HCT116 (cell line): ENCODE measurements around the gene NDUFB10. TPM values are rescaled to one million over a fixed set of nuclear protein-coding genes. Genes with fewer than 3 reads are reported as not detected.

Experiments used
- ATAC-seq: fragments of 200-7000 bp; cut with Tn5 transposase; 2 replicates; pipeline ENCODE4 v1.9.1; 2020; ENCODE audit warnings: mild to moderate bottlenecking, moderate library complexity
- BruUV-seq: library from RNA; stranded (reverse); fragments of 400-500 nt; replicated peaks from 2 replicates; lab custom pipeline; 2021; lab: Mats Ljungman, UMichigan
- CTCF ChIA-PET: fragments of 300-600 bp; sonication (Branson Sonifier 250); formaldehyde crosslinking; loops from one replicate; lab custom pipeline; 2021; ENCODE audit warnings: antibody characterized with exemption; lab: Charles Lee
- POLR2A ChIA-PET: fragments of 300-600, 350-600 bp; sonication (Branson Sonifier 250); formaldehyde crosslinking; loops from one replicate; lab custom pipeline; 2021; ENCODE audit warnings: antibody characterized with exemption; lab: Charles Lee
- RAD21 ChIA-PET, 2 experiments: fragments of 300-600 bp; sonication (Branson Sonifier 250); formaldehyde crosslinking; loops; one replicate each; lab custom pipeline; 2023; ENCODE audit warnings: low total read pairs in 2 of 2; ENCODE audit not compliant: uncharacterized antibody in 2 of 2, unreplicated experiment in 2 of 2, low non-redundant PET in 1 of 2; lab: Charles Lee
- DNase-seq: peaks from one replicate; pipeline ENCODE4 v3.0.0-alpha.2; 2010; ENCODE audit warnings: low read depth, low spot score
- H2AFZ ChIP-seq: fragments of 200-600 bp; shearing (Covaris generic), sonication (generic); 2 replicates; pipeline ENCODE4 v1.6.1; 2017; ENCODE audit warnings: low read depth, mixed run types, mixed read lengths, antibody characterized with exemption, low read length; ENCODE audit not compliant: poor library complexity, severe bottlenecking
- H3K27ac ChIP-seq: 2 replicates; pipeline ENCODE4 v1.5.1; 2012; ENCODE audit warnings: low read depth, low read length
- H3K27me3 ChIP-seq: fragments of 200-600 bp; sonication (generic); 2 replicates; pipeline ENCODE4 v1.6.1; 2016; ENCODE audit warnings: mixed run types, low read length, mixed read lengths; ENCODE audit not compliant: insufficient read depth
- H3K36me3 ChIP-seq, 2 experiments: fragments of 200-500 bp in 1 of 2; fragments of 200-600 bp in 1 of 2; sonication (Bioruptor generic) in 1 of 2; sonication (generic) in 1 of 2; 2 replicates each; pipeline versions ENCODE4 v1.5.1 to v1.6.1; 2014 to 2016; ENCODE audit warnings: low read length in 2 of 2, inconsistent platforms in 1 of 2, mixed read lengths in 1 of 2, mixed run types in 1 of 2; ENCODE audit not compliant: insufficient read depth in 2 of 2, control insufficient read depth in 1 of 2
- H3K4me1 ChIP-seq, 2 experiments: fragments of 200-600 bp in 1 of 2; sonication (generic) in 1 of 2; 2 replicates each; pipeline versions ENCODE4 v1.5.1 to v1.6.1; 2012 to 2017; ENCODE audit warnings: low read length in 2 of 2, inconsistent platforms in 1 of 2, mild to moderate bottlenecking in 1 of 2, mixed read lengths in 1 of 2, mixed run types in 1 of 2, moderate library complexity in 1 of 2; ENCODE audit not compliant: insufficient read depth in 2 of 2, control insufficient read depth in 1 of 2
- H3K4me2 ChIP-seq: fragments of 200-600 bp; sonication (generic); 2 replicates; pipeline ENCODE4 v1.6.1; 2017; ENCODE audit warnings: mixed run types, low read length, mixed read lengths
- H3K4me3 ChIP-seq, 2 experiments: fragments of 200-600 bp in 1 of 2; sonication (generic) in 1 of 2; replicated peaks in 1 of 2; 2 replicates each; pipeline ENCODE4 v1.5.1; 2011 to 2016; ENCODE audit warnings: low read length in 2 of 2, control low read depth in 1 of 2, low read depth in 1 of 2, mild to moderate bottlenecking in 1 of 2, mixed read lengths in 1 of 2, mixed run types in 1 of 2
- H3K79me2 ChIP-seq: fragments of 200-600 bp; sonication (generic); 2 replicates; pipeline ENCODE4 v1.6.1; 2017; ENCODE audit warnings: mild to moderate bottlenecking, mixed run types, low read length, moderate library complexity, mixed read lengths; ENCODE audit not compliant: insufficient read depth
- H3K9ac ChIP-seq: fragments of 200-600 bp; sonication (generic); 2 replicates; pipeline ENCODE4 v1.6.1; 2016; ENCODE audit warnings: low read length, mixed read lengths
- H3K9me2 ChIP-seq: fragments of 200-600 bp; sonication (generic), shearing (Covaris generic); 2 replicates; pipeline ENCODE4 v1.6.1; 2017; ENCODE audit warnings: mixed run types, mild to moderate bottlenecking, moderate library complexity; ENCODE audit not compliant: insufficient read depth
- H3K9me3 ChIP-seq, 2 experiments: fragments of 200-500 bp in 1 of 2; fragments of 200-600 bp in 1 of 2; sonication (Bioruptor generic) in 1 of 2; sonication (generic) in 1 of 2; 2 replicates each; pipeline ENCODE4 v1.6.1; 2014 to 2017; ENCODE audit warnings: low read length in 2 of 2, mixed read lengths in 2 of 2, inconsistent platforms in 1 of 2, low read depth in 1 of 2, mild to moderate bottlenecking in 1 of 2, mixed run types in 1 of 2, moderate library complexity in 1 of 2; ENCODE audit not compliant: control insufficient read depth in 1 of 2, insufficient read depth in 1 of 2
- H4K20me1 ChIP-seq: fragments of 200-600 bp; sonication (generic), shearing (Covaris generic); 2 replicates; pipeline ENCODE4 v1.6.1; 2017; ENCODE audit warnings: mixed run types, mild to moderate bottlenecking, moderate library complexity; ENCODE audit not compliant: insufficient read depth
- CBX3 ChIP-seq: IDR thresholded peaks from 2 replicates; pipeline ENCODE4 v1.6.1; 2012; ENCODE audit warnings: low read depth
- EGR1 ChIP-seq: IDR thresholded peaks from 2 replicates; pipeline ENCODE4 v1.6.1; 2012; ENCODE audit warnings: low read depth
- ELF1 ChIP-seq: IDR thresholded peaks from 2 replicates; pipeline ENCODE4 v1.6.1; 2012; ENCODE audit warnings: low read depth, borderline replicate concordance
- EZH2 ChIP-seq: fragments of 200-600 bp; sonication (generic); IDR thresholded peaks from 2 replicates; pipeline ENCODE4 v1.6.1; 2017; ENCODE audit warnings: antibody characterized with exemption, mixed run types
- EZH2phosphoT487 ChIP-seq: fragments of 200-600 bp; IDR thresholded peaks from 2 replicates; pipeline ENCODE4 v1.6.1; 2018; ENCODE audit warnings: antibody characterized with exemption, borderline replicate concordance
- JUND ChIP-seq: IDR thresholded peaks from 2 replicates; pipeline ENCODE4 v1.6.1; 2012
- POLR2A ChIP-seq: IDR thresholded peaks from 2 replicates; pipeline ENCODE4 v1.7.0; 2011; ENCODE audit warnings: borderline replicate concordance; ENCODE audit not compliant: insufficient read depth, insufficient read length; ENCODE audit errors: extremely low read depth
- POLR2AphosphoS5 ChIP-seq: IDR thresholded peaks from 2 replicates; pipeline ENCODE4 v1.6.1; 2011; ENCODE audit warnings: mild to moderate bottlenecking, low read depth, low read length, moderate library complexity
- RAD21 ChIP-seq: IDR thresholded peaks from 2 replicates; pipeline ENCODE4 v1.6.1; 2012; ENCODE audit warnings: low read depth, mild to moderate bottlenecking
- SIN3A ChIP-seq: IDR thresholded peaks from 2 replicates; pipeline ENCODE4 v1.6.1; 2012; ENCODE audit warnings: low read depth
- SP1 ChIP-seq: IDR thresholded peaks from 2 replicates; pipeline ENCODE4 v1.6.1; 2012; ENCODE audit warnings: low read depth
- SRF ChIP-seq: IDR thresholded peaks from 2 replicates; pipeline ENCODE4 v1.6.1; 2012; ENCODE audit warnings: low read depth
- YY1 ChIP-seq: IDR thresholded peaks from 2 replicates; pipeline ENCODE4 v1.6.1; 2011; ENCODE audit warnings: low read length, low read depth, moderate library complexity, mild to moderate bottlenecking; ENCODE audit not compliant: insufficient replicate concordance; ENCODE audit errors: extremely low read depth
- ZFX ChIP-seq: fragments of 450-650 bp; IDR thresholded peaks from 2 replicates; pipeline ENCODE4 v1.6.1; 2017
- ZNF274 ChIP-seq: fragments of 200-500 bp; sonication (Bioruptor generic); IDR thresholded peaks from 2 replicates; pipeline ENCODE4 v1.6.1; 2014; ENCODE audit warnings: mild to moderate bottlenecking, low read depth, low read length, inconsistent platforms
- intact Hi-C: fragments of 100-400 bp; cut with micrococcal nuclease; formaldehyde crosslinking; loops from 2 replicates; pipeline ENCODE4 v1.10.0; 2022
- total RNA-seq: library from RNA; stranded (reverse); gene quantifications from one replicate; pipeline ENCODE4 v1.2.1, GENCODE V29; 2021; ENCODE audit not compliant: unreplicated experiment
- TF ChIP-seq, protein P1 (sequence below): IDR thresholded peaks from 2 replicates; pipeline ENCODE4 v1.6.1; 2012
- TF ChIP-seq, protein P2 (sequence below): IDR thresholded peaks from 2 replicates; pipeline ENCODE4 v1.6.1; 2012; ENCODE audit warnings: low read depth
- TF ChIP-seq, protein P3 (sequence below), 3 experiments: fragments of 200-600 bp in 1 of 3; sonication (generic) in 1 of 3; IDR thresholded peaks in 2 of 3; conservative IDR thresholded peaks in 1 of 3; 2 replicates each; pipeline ENCODE4 v1.5.1; 2012 to 2017; ENCODE audit warnings: low read depth in 2 of 3, low read length in 2 of 3, antibody characterized with exemption in 1 of 3, borderline replicate concordance in 1 of 3, control low read depth in 1 of 3, mild to moderate bottlenecking in 1 of 3, mixed read lengths in 1 of 3, mixed run types in 1 of 3, moderate library complexity in 1 of 3; ENCODE audit not compliant: insufficient read depth in 1 of 3

The NDUFB10 gene
- total RNA-seq, 1 experiment from 2014 or later, result 273 TPM

DNA sequence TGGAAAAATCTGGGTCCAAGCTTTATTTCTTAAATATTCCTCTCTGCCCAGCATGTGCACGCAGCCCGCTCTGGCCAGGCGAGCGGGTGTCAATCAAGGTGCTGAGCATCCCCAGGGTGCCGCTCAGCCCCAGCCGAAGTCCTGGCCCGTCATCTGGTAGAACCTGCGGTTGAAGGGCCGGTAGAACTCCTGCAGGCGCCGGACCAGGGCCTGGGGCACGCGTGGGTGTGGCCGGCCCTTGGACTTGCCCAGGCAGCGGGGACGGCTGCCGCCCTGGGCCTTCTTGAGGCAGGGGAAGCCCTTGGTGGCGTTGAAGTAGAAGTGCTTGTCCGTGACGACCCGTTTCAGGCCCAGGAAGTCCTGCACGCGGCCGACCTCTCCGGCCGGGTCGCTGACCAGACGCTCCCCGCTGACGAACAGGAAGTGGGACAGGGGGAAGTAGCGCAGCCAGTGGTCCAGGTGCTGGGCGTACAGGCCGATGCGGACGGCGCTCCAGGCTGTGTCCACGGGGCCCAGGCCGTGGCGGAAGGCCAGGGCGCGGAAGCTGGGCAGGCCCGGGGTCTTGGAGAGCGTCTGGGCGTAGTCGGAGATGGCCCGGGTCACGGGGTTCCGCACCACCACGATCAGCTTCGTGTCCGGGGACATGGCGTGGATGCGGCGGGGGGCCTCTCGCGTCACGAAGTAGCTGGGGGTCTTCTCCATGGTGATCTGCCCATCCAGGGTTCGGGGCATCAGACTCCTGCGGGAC lies 47.7 kb upstream of the NDUFB10 start (continued):
- no peak for TF ChIP-seq RAD21
- no peak for TF ChIP-seq ZFX
- TF ChIP-seq EGR1, result no peak
- TF ChIP-seq SIN3A, result no peak
- TF ChIP-seq, protein P1, sequence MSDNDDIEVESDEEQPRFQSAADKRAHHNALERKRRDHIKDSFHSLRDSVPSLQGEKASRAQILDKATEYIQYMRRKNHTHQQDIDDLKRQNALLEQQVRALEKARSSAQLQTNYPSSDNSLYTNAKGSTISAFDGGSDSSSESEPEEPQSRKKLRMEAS, result no peak
- TF ChIP-seq POLR2AphosphoS5, result no peak
- TF ChIP-seq SRF, result no peak

DNA sequence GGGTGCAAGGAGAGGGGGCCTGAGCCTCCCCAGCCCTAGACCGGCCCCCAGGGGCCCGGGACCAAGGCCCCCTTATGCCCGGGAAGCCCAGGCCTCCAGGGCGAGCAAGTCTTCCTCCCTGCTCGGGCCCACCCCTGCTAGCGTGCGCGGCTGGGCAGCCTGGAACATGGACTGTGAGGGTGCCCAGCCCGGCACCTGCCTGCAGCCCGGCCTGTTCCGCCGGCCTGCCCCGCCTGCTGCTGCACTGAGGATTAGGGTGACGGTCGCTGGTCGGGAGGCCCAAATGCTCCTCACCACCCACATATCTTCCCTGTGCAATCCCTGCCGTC lies 47.2 kb upstream of the NDUFB10 start:
- no peak overlapping the region for H3K4me2 ChIP-seq
- H3K4me1 ChIP-seq, result peaks cover 17 to 19% of the 10 kb centered on the region in 2 experiments
- DNase-seq, result no peak
- H3K27me3 ChIP-seq, result no peaks in the 10 kb centered on the region
- CTCF ChIA-PET, result no interaction called here
- H3K9me3 ChIP-seq, result no peaks in the 10 kb centered on the region
- H3K9me2 ChIP-seq, result no peaks in the 10 kb centered on the region
- ATAC-seq, result no peak
- no peak overlapping the region for H3K4me3 ChIP-seq
- POLR2A ChIA-PET, result interaction anchor here (1.1 kb wide), 1 partner anchor 9 kb away, joined by 3 read pairs; no protein-coding TSS in a partner anchor
- no peaks in the 10 kb centered on the region for H4K20me1 ChIP-seq
- H3K27ac ChIP-seq, result no peak overlapping the region
- RAD21 ChIA-PET, result no interaction called here
- H3K9ac ChIP-seq, result no peak overlapping the region
- intact Hi-C loops, result no loop called here
- no peak overlapping the region for H2AFZ ChIP-seq
- BruUV-seq, result no TSS peak
- no peaks in the 10 kb centered on the region for H3K79me2 ChIP-seq
- no peaks in the 10 kb centered on the region for H3K36me3 ChIP-seq
- no peak for TF ChIP-seq ZNF274
- TF ChIP-seq CBX3, result no peak
- no peak for TF ChIP-seq YY1
- no peak for TF ChIP-seq EZH2
- TF ChIP-seq ELF1, result no peak
- no peak for TF ChIP-seq ZFX
- TF ChIP-seq, protein P2, sequence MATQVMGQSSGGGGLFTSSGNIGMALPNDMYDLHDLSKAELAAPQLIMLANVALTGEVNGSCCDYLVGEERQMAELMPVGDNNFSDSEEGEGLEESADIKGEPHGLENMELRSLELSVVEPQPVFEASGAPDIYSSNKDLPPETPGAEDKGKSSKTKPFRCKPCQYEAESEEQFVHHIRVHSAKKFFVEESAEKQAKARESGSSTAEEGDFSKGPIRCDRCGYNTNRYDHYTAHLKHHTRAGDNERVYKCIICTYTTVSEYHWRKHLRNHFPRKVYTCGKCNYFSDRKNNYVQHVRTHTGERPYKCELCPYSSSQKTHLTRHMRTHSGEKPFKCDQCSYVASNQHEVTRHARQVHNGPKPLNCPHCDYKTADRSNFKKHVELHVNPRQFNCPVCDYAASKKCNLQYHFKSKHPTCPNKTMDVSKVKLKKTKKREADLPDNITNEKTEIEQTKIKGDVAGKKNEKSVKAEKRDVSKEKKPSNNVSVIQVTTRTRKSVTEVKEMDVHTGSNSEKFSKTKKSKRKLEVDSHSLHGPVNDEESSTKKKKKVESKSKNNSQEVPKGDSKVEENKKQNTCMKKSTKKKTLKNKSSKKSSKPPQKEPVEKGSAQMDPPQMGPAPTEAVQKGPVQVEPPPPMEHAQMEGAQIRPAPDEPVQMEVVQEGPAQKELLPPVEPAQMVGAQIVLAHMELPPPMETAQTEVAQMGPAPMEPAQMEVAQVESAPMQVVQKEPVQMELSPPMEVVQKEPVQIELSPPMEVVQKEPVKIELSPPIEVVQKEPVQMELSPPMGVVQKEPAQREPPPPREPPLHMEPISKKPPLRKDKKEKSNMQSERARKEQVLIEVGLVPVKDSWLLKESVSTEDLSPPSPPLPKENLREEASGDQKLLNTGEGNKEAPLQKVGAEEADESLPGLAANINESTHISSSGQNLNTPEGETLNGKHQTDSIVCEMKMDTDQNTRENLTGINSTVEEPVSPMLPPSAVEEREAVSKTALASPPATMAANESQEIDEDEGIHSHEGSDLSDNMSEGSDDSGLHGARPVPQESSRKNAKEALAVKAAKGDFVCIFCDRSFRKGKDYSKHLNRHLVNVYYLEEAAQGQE, result no peak
- no peak for TF ChIP-seq EZH2phosphoT487
- TF ChIP-seq JUND, result no peak
- no peak for TF ChIP-seq SP1
- TF ChIP-seq POLR2A, result no peak
- TF ChIP-seq, protein P3, sequence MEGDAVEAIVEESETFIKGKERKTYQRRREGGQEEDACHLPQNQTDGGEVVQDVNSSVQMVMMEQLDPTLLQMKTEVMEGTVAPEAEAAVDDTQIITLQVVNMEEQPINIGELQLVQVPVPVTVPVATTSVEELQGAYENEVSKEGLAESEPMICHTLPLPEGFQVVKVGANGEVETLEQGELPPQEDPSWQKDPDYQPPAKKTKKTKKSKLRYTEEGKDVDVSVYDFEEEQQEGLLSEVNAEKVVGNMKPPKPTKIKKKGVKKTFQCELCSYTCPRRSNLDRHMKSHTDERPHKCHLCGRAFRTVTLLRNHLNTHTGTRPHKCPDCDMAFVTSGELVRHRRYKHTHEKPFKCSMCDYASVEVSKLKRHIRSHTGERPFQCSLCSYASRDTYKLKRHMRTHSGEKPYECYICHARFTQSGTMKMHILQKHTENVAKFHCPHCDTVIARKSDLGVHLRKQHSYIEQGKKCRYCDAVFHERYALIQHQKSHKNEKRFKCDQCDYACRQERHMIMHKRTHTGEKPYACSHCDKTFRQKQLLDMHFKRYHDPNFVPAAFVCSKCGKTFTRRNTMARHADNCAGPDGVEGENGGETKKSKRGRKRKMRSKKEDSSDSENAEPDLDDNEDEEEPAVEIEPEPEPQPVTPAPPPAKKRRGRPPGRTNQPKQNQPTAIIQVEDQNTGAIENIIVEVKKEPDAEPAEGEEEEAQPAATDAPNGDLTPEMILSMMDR (IDR thresholded peaks at IDR 0.05 in 2 of 3, conservative IDR thresholded peaks at IDR 0.05 in 1 of 3; ENCODE audit: borderline replicate concordance in 1 of 3, insufficient read depth in 1 of 3, low read depth in 2 of 3, low read length in 2 of 3), result no peak
- no peak for TF ChIP-seq SIN3A
